Aorta (tissue), 5 donors: ENCODE measurements around the gene CCR9. TPM values are rescaled to one million over a fixed set of nuclear protein-coding genes. Genes with fewer than 3 reads are reported as not detected.

ENCODE experiments used
- ATAC-seq: fragments of 200-7000 bp; cut with Tn5 transposase; one replicate; pipeline ENCODE4 v1.9.1; 2022; ENCODE audit warnings: moderate library complexity; ENCODE audit not compliant: low FRiP score
- DNase-seq, 2 donors: peaks; one replicate each; pipeline ENCODE4 v3.0.0-alpha.2; 2020
- H3K27ac ChIP-seq, 2 donors: one replicate each; pipeline ENCODE4 v1.5.1; 2013; ENCODE audit warnings: low read length in 2 of 2, mild to moderate bottlenecking in 2 of 2, moderate library complexity in 2 of 2, control low read depth in 1 of 2, inconsistent platforms in 1 of 2, low read depth in 1 of 2
- H3K27me3 ChIP-seq, 2 donors: one replicate each; pipeline ENCODE4 v1.6.1; 2013; ENCODE audit warnings: control low read depth in 1 of 2, low read length in 1 of 2, mild to moderate bottlenecking in 1 of 2, moderate library complexity in 1 of 2; ENCODE audit not compliant: insufficient read depth in 2 of 2, control insufficient read depth in 1 of 2
- H3K36me3 ChIP-seq, 2 donors: one replicate each; pipeline ENCODE4 v1.6.1; 2013; ENCODE audit warnings: control low read depth in 1 of 2, low read length in 1 of 2, mild to moderate bottlenecking in 1 of 2; ENCODE audit not compliant: insufficient read depth in 2 of 2, control insufficient read depth in 1 of 2
- H3K4me1 ChIP-seq, 2 donors: one replicate each; pipeline ENCODE4 v1.6.1; 2013; ENCODE audit warnings: low read length in 2 of 2, control low read depth in 1 of 2, mild to moderate bottlenecking in 1 of 2, moderate library complexity in 1 of 2; ENCODE audit not compliant: insufficient read depth in 2 of 2, control insufficient read depth in 1 of 2
- H3K4me3 ChIP-seq, 2 donors: one replicate each; pipeline ENCODE4 v1.5.1; 2013; ENCODE audit warnings: low read length in 2 of 2, control low read depth in 1 of 2, mild to moderate bottlenecking in 1 of 2
- H3K9me3 ChIP-seq: one replicate; pipeline ENCODE4 v1.6.1; 2013; ENCODE audit warnings: mild to moderate bottlenecking, low read length; ENCODE audit not compliant: control insufficient read depth
- WGBS, 2 donors: extraction: QIAGEN DNeasy Blood & Tissue Kit; methylation state at CpG; one replicate each; pipeline ENCODE4 v1.1.7; 2013; 5-methylcytosine and 5-hydroxymethylcytosine counted together
- intact Hi-C, 2 donors: fragments of 100-400 bp; cut with DNase I; formaldehyde crosslinking; loops; one replicate each; pipeline versions ENCODE4 v1.14.2 to v1.15.0; 2022
- polyA plus RNA-seq, 2 donors: library from polyadenylated mRNA; stranded (reverse); fragments of 200-250 nt; gene quantifications; one replicate each; pipeline ENCODE4 v1.2.3, GENCODE V29; 2013
- total RNA-seq, 2 donors: library from RNA; stranded (reverse); fragmentation: NEBNext Ultra II Directional; extraction: Animal tissue kit (Norgen Biotek cat#: 25700); gene quantifications; one replicate each; pipeline ENCODE4 v1.2.1, GENCODE V29; 2021
- donor health status: healthy with polysubstance abuse.
- donor health status: Bipolar disorder and iron deficiency.
- donor health status: DM: no; HTN: no; CAD: no.
- donor health status: DM: no; HTN: no; CAD: no.
- donor health status: DM: yes; HTN: yes; CAD: no.

CCR9 gene
- total and polyA plus RNA-seq, 4 donors, result 0.25 TPM; not detected in 3

DNA sequence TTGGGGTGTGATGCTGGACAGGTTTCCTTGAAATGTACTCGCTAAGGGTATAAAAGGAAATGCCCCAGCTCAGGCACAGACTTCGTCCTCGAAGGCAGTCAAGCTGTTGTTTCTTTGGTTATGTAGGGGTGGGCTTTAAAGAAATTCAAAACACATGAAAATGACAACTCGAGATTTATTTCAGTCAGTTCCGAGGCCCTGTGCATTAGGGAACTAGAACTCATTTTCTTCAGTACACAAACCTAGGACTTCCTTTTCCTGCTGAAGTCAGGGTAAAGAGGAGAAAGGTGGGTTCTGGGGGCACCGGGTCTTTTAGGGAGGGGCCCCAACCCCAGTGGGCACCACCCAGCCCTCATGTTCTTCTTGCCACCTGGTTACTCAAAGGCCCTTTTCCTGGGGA, 7.7 kb downstream of the CCR9 start:
- H3K9me3 ChIP-seq, result no peaks in the 10 kb centered on the region

DNA sequence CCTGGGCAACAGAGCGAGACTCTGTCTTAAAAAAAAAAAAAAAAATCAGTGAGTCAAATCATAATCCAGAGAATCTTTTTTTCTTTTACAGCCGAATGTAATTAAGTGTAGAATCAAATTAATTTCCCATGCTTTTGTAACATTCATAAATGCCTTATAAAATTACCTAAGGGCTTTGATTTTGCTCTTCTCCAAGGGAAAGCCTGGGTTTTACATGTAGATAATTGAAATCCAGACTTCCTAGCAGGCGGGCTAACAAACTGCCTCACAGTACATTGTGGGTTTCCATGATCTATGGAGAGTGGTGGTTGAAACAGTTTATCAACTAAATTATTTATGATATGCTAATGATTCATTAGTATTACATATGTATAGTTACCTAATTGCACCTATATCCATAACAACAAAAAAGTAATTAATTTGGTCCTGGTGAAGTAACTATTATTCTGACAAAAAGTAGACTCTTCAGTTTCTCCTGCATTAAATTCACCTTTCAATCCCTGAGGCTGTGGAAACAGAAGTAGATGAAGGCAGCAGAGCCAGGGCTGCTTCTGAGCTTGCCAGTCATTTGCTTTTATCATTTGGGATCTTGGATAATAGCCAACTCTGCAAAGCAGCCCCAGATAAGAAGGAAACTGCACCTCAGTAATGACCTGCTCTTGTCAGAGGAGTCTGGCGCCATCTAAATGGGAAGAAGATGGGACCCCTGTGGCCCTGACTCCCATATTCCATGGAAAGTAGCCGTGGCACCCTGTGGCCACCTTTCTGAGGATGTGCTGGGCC, 9.5 kb downstream of the CCR9 start:
- Histone ChIP-seq H3K27ac (no peak overlapping the region), H3K27me3 (no peaks in the 10 kb centered on the region), H3K4me3 (no peak overlapping the region), H3K9me3 (no peaks in the 10 kb centered on the region), H3K36me3 (no peaks in the 10 kb centered on the region), H3K4me1 (no peaks in the 10 kb centered on the region)
- WGBS, 2 donors, result 93 to 97% methylated on average over 5 of the region's 5 CpGs
- DNase-seq, result no peak
- intact Hi-C loops, result no loop called here
- ATAC-seq, result no peak

More for the DNA sequence above, 7.7 kb downstream of the CCR9 start:
- Histone ChIP-seq H3K4me3 (no peak overlapping the region), H3K36me3 (no peaks in the 10 kb centered on the region), H3K4me1 (no peaks in the 10 kb centered on the region), H3K27me3 (no peaks in the 10 kb centered on the region), H3K27ac (no peak overlapping the region)
- intact Hi-C loops, result no loop called here
- DNase-seq, result no peak
- no peak for ATAC-seq
- 60 to 63% methylated on average over 6 of the region's 6 CpGs for WGBS, 2 donors

DNA sequence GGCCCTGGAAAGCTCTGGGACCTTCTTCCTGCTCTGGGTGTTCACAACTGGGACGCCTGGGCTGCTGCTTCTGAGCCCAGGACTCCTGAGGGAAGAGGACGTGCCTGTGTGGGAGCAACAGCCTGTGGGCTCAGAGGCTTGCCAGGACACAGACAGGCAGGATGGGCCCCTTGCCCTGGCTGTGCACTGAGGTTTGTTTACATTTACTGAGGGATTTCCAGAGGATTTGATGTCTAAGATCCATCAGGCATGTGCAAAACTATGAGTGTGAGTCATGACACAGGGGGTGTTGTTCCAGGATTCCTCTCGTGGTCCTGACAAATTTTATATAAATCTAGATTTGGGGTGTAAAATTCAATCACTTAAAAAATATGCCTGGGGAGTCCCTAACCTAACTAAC, 10.6 kb downstream of the CCR9 start:
- H3K9me3 ChIP-seq, result no peaks in the 10 kb centered on the region
- no peak overlapping the region for H3K27ac ChIP-seq
- no peak for DNase-seq
- no peaks in the 10 kb centered on the region for H3K36me3 ChIP-seq
- ATAC-seq, result peak; percentile 16
- no peak overlapping the region for H3K4me3 ChIP-seq
- H3K4me1 ChIP-seq, result no peaks in the 10 kb centered on the region
- 34 to 42% methylated on average over 3 of the region's 3 CpGs for WGBS, 2 donors
- no peaks in the 10 kb centered on the region for H3K27me3 ChIP-seq
- intact Hi-C loops, result no loop called here

DNA sequence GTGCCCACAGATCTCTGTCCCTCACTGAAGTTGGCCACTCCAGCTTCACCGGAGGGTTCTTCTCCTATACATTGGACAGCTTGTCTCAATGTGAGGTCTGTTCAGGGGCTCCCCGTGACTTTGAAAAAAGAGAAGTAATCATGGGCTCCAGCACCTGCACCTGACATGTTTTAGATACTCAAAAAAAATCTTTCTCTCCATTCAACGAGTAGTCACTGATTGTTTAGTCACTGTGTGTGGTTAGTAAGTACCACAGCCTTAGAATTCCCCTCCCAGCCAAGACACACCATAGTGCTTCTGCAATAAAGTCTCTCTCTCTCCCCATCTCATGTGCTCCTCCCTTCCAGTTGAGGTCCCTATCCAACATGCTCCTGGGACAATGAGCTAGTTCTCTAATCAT, 18.6 kb downstream of the CCR9 start:
- intact Hi-C loops, result loop anchor here in 1 of 2 donors (10.0 kb wide), 1 partner anchor 130 kb away; no protein-coding TSS in a partner anchor
- Histone ChIP-seq H3K27ac (no peak overlapping the region), H3K4me3 (no peak overlapping the region), H3K9me3 (no peaks in the 10 kb centered on the region), H3K4me1 (no peaks in the 10 kb centered on the region), H3K36me3 (peaks cover 0 to 1% of the 10 kb centered on the region in 2 donors), H3K27me3 (no peaks in the 10 kb centered on the region)
- 87 to 89% methylated on average over 3 of the region's 3 CpGs for WGBS, 2 donors
- DNase-seq, result no peak
- no peak for ATAC-seq

DNA sequence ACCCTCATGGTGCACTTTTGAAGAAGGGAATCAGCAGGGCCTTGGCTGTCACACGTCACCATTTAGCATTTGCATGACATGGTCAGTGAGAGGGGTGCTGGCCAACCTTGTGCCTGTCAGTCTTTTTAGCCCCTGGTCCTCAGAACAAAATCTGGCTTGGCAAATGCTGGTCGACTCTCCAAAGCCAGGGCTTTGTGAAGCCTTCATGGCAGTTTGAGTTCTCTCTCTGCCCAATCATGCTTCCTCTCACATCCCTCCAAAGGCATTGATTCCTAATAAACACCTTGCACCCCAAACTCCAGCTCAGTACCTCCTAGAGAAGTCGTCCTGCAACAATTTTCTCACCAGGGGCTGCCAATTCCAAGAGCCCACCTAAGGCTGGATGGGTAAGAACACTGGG, 19.4 kb downstream of the CCR9 start:
- H3K4me1 ChIP-seq, result no peaks in the 10 kb centered on the region
- H3K4me3 ChIP-seq, result no peak overlapping the region
- 90 to 91% methylated on average over 3 of the region's 3 CpGs for WGBS, 2 donors
- no peaks in the 10 kb centered on the region for H3K27me3 ChIP-seq
- intact Hi-C loops, result loop anchor here in 1 of 2 donors (10.0 kb wide), 1 partner anchor 131 kb away; no protein-coding TSS in a partner anchor
- H3K27ac ChIP-seq, result no peak overlapping the region
- no peak for DNase-seq
- no peaks in the 10 kb centered on the region for H3K9me3 ChIP-seq
- peaks cover 0 to 1% of the 10 kb centered on the region in 2 donors for H3K36me3 ChIP-seq
- ATAC-seq, result no peak

DNA sequence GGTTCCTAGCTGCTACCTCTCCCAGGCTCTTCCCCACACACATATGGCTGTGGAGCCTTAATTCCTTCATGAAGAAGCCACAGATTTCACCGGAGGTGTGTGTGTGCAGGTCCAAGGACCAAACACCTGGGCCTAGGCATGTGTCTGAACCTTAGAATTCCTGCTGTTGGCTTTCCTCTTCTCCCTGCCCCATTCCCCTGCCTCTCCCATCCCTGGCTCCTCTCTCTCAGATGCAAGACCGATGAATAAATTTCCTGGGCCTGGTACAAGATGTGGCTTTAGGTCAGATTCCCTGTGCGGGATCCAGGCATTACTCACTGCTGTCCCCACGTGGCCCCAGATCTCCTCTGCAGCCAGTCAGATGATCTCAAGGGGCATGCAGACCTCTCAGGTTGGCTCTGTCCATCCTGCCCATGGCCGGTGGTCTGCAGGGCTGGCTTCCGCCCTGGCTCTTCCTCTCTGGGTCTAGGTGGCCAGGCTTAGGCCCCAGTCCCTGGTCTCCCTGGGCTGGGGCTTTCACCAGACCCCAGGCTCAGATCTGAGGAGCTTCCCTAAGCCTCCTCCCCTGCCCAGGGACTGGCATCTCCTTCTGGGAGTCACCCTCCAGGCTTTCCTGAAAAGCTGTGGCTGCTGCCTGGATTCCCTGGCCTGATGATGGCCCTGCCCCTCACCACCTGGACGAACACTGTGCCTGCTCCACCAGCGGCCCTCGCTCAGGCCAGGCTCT, 20.5 kb downstream of the CCR9 start:
- intact Hi-C loops, result loop anchor here in 1 of 2 donors (10.0 kb wide), 1 partner anchor 132 kb away; no protein-coding TSS in a partner anchor
- no peak for DNase-seq

DNA sequence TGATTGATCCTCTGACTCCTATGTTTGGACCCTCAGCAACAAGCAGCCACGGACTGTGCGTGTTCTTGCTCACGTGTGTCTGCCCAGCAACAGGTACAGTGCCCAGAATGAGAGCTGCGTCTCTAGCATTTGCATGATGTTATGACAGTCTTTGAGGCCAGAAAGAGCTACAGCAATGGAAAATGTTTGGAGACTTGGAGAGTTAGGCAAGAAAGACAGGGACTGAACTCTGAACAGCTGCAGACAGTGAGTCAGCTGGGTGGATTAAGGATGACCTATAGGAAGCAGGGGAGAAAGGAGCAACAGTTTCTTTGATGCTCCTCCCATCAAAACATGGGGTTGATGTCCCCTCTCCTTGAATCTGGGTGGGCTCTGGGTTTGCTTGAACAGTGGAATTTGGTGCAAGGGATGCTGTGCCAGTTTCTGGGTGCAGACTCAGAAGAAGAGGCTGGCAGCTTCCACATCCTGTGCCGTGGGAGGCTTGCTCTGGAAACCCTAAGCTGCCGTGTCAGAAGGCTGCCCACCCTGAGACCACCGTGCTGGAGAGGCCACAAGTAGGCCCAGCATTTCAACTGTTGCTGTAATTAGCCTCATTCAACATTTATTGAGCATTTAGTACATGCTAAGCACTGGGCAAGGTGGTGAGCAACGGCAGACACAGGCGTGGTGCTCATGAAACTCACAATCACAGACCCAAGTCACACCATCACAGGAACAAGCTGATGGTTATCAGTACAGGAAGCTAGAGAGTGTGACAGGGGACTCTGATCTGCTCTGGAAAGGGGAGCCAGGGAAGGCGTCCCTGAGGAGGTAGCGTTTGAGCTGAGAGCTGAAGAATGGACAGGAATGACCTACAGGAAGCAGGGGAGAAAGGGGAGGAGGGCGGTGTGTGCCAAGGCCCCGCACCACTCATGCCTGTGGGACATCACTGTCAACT, 21.7 kb downstream of the CCR9 start:
- no peaks in the 10 kb centered on the region for H3K4me1 ChIP-seq
- H3K27ac ChIP-seq, result no peak overlapping the region
- H3K9me3 ChIP-seq, result no peaks in the 10 kb centered on the region
- ATAC-seq (no peak), DNase-seq (no peak)
- peaks cover 0 to 1% of the 10 kb centered on the region in 2 donors for H3K36me3 ChIP-seq
- H3K27me3 ChIP-seq, result no peaks in the 10 kb centered on the region
- intact Hi-C loops, result loop anchor here in 1 of 2 donors (10.0 kb wide), 1 partner anchor 133 kb away; no protein-coding TSS in a partner anchor
- no peak overlapping the region for H3K4me3 ChIP-seq
- 86% methylated on average over 13 of the region's 13 CpGs for WGBS, 2 donors

More for the DNA sequence above, 20.5 kb downstream of the CCR9 start:
- no peaks in the 10 kb centered on the region for H3K4me1 ChIP-seq
- no peaks in the 10 kb centered on the region for H3K27me3 ChIP-seq
- no peak overlapping the region for H3K27ac ChIP-seq
- 45 to 49% methylated on average over 9 of the region's 9 CpGs for WGBS, 2 donors
- peaks cover 0 to 1% of the 10 kb centered on the region in 2 donors for H3K36me3 ChIP-seq
- no peak overlapping the region for H3K4me3 ChIP-seq
- ATAC-seq, result no peak
- H3K9me3 ChIP-seq, result no peaks in the 10 kb centered on the region

DNA sequence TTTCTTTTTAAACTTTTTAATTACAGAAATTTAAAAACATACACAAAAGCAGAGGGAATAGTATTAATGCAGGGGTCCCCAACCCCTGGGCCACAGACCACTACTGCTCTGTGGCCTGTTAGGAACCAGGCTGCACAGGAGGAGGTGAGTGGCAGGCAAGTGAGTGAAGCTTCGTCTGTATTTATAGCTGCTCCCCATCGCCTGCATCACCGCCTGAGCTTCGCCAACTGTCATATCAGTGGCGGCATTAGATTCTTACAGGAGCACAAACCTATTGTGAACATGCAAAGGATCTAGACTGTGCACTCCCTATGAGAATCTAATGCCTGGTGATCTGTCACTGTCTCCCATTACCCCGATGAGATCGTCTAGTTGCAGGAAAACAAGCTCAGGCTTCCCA, 22.4 kb downstream of the CCR9 start:
- Histone ChIP-seq H3K4me1 (no peaks in the 10 kb centered on the region), H3K27ac (no peak overlapping the region), H3K9me3 (no peaks in the 10 kb centered on the region), H3K4me3 (no peak overlapping the region), H3K27me3 (no peaks in the 10 kb centered on the region), H3K36me3 (peaks cover 0 to 1% of the 10 kb centered on the region in 2 donors)
- no peak for DNase-seq
- ATAC-seq, result no peak
- intact Hi-C loops, result loop anchor here in 1 of 2 donors (10.0 kb wide), 1 partner anchor 134 kb away; no protein-coding TSS in a partner anchor
- WGBS, 2 donors, result 91 to 92% methylated on average over 7 of the region's 7 CpGs
